Stimulated activated CD8-positive, alpha-beta memory T cell treated with anti-CD3 and anti-CD28 coated beads, Interleukin-15, amount 100 ng/mL, for 48 hours (primary cell): Measurements from ENCODE around the gene LEP.

Source experiments
- DNase-seq, 2 donors: peaks; one replicate each; pipeline ENCODE4 v3.0.0-alpha.2; 2020; ENCODE audit warnings: low read depth in 2 of 2

Gene LEP

DNA sequence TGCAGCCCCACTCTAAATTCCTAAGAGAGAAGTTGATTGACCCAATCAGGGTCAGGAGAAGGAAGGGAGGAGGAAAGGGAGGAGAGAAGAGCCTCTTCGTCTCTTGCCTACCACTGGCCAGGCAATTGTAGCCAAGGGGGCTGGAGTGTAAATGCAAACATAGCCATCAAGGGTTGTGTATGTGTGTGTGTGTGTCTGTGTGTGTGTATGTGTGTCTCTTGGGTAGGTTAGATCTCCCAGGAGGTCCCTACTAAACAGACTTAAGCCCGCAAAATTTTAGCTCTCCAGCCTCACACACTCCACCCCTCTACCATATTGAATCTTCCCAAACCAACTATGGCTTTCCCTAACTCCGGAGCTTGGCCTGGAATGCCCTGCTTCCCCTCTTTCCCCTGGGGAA lies 3.8 kb downstream of the LEP start:
- DNase-seq: no peak

- DNase-seq: no peak
These were observed 6.0 kb downstream of the LEP start for GRCh38 chr7:128247108-128247507.

- no peak for DNase-seq
These were observed 6.6 kb downstream of the LEP start for GRCh38 chr7:128247640-128248194.

GRCh38 chr7:128251337-128251736 lies 10.3 kb downstream of the LEP start:
- no peak for DNase-seq

GRCh38 chr7:128253701-128254100 lies 12.6 kb downstream of the LEP start:
- no peak for DNase-seq

GRCh38 chr7:128254470-128254869 lies 13.4 kb downstream of the LEP start:
- no peak for DNase-seq

DNA sequence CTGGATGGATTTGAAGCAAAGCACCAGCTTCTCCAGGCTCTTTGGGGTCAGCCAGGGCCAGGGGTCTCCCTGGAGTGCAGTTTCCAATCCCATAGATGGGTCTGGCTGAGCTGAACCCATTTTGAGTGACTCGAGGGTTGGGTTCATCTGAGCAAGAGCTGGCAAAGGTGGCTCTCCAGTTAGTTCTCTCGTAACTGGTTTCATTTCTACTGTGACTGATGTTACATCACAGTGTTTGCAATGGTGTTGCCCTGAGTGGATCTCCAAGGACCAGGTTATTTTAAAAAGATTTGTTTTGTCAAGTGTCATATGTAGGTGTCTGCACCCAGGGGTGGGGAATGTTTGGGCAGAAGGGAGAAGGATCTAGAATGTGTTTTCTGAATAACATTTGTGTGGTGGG lies 14.2 kb downstream of the LEP start:
- no peak for DNase-seq

DNA sequence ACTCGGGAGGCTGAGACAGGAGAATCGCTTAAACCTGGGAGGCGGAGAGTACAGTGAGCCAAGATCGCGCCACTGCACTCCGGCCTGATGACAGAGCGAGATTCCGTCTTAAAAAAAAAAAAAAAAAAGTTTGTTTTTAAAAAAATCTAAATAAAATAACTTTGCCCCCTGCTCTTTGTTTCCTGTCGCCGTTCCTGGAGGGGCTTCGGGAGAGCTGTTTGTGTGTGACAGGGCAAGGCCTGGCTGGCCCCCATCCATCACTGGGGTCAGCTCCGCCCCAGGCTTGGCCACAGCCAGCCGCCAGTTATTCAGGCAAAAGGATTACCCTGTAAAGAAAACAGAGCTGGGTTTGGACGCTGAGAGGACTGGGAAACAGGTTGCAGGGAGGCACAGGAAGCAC lies 16.4 kb downstream of the LEP start:
- DNase-seq: no peak

DNA sequence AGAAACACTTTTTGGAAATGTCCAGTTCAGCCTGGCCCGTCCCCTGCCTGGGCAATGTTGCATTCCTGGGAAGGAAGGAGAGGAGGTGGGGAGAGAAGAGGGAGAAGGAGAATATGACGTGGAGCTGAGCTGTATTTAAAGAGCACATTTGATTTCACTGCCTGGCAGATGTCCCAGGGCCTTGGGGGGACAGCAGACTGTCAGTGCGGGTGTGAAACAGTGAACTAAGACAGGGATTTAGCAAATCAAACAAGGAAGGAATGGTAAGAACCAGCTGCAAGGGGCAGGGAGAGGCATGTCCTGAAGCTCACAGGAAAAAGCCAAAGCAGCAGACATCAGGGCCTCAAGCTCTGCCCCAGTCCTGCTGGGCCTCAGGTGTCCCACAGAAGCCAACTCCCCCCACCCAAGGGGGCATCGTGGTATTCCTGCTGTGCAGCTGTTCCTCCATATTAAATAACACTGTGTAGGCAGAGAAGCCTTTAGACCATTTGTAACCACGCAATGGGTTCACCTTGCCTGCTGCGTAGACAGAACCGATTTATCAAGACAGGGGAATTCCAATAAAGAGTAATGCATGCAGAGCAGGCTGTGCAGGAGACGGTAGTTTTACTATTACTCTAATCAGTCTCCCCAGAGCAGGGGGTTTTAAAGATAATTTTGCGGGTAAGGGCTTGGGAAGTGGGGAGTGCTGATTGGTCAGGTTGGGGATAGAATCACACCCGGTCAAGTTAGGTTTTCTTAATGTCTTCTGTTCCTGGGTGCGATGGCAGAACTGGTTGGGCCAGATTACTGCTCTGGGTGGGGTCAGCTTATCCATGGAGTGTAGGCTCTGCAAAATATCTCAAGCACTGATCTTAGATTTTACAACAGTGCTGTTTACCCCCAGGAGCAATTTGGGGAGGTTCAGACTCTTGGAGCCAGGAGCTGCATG lies 18.3 kb downstream of the LEP start:
- no peak for DNase-seq

GRCh38 chr7:128260069-128260795 lies 19.2 kb downstream of the LEP start:
- no peak for DNase-seq

GRCh38 chr7:128262273-128263028 lies 21.4 kb downstream of the LEP start:
- no peak for DNase-seq

DNA sequence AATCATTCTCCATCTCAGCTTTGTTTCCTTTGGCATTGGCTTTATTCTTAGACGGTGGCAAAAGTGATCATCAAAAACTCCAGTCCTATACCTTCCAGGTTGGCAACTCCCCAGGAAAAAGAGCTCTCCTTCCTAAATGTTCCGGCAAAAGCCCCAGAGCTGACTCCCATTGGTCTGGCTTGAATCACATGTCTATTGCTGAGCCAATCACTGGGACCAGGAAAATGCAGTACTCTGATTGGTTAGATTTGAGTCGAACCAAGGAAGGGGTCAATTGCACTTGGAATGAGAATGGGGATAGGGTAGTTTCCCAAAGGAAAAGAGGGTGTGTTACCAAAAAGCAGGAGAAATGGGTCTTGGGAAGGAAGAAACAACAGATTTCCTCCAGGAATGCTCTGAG lies 22.3 kb downstream of the LEP start:
- no peak for DNase-seq

DNA sequence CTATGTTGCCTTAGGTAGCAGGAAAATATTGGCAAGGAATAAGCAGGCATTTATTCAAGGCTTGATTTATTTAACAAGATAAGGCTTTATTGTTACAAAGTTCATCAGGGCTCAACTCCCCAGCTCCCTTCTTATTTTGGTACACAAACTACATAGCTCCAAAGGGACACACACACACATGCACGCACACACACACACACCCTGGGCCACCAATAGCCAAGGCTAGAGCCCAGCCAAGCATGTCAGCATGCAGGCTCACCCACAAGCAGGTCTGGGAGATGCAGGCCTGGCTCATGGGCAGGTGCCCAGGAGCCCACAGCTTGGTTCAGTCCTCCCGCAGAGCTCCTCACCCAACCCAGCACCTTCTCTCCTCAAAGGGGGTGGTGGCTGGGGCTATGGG lies 23.4 kb downstream of the LEP start:
- DNase-seq: no peak

- no peak for DNase-seq
These were observed 24.3 kb downstream of the LEP start for GRCh38 chr7:128265156-128265905.

DNA sequence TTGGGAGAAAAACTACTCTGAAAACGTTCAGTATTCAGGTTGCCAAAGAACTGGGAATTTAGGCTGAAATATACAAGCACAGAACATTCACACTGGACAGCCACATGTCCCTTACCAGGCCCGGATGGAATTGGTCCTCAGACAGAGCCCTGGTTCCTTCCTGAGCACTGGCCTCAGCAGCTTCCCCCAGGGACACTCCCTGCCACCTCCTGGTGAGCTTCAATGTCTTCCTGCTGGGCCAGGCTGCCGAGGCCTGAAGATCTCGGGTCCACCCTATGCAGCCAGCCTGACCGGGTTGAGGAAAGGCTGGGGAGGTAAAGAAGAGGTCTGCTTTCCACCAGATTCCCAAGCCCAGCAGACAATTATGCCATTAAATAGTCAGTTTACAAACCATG lies 24.8 kb downstream of the LEP start:
- DNase-seq: no peak

DNA sequence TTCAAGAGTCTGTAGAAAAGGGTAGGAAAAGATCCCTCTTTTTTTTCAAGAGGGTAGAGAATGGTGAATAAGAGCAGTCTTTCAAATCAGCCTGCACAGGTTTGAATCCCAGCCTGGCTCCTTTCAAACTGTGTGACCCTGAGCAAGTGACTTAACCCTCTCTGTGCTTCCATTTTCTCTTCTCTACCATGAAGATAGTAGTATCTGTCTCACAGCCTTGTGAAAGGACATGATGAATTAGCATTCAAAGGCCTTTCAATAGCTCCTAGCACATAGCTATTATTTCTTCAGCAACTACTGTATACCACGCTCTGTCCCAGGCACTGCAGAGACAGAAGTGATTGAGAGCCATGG lies 25.4 kb downstream of the LEP start:
- DNase-seq: no peak

DNA sequence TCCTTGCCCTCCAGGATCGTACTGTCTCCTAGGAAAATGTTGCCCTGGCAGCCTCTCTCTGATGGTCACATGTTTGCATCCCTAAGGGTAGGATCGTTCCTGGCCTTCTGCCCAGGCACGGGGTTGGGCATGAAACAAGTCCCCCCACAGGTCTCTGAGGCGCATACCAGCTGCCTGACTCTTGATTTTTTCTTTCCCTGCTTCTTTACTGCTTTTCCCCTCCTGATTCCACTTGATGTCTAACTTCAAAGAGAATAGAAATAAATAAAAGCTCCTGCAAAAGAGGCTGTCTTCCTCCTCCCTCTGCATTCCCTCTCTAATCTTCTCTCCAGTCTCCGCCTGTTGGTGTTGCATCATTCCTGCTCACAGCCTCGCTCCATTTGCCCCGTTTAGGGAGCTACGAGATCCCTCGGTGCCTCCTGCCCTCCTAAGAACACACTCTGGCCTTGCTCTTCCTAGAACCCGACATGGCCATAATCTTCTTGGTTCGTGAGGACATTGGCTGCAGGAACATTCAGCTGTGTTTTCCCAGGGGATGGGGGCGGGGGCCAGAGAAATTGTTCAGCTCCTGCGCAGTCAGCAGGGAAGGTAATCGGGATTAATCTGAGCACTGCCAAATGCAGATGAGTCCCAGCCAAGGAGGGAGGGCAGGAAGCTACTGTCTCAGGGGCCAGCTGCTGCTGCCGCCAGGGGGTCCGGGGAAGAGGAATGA lies 26.0 kb downstream of the LEP start:
- no peak for DNase-seq

DNA sequence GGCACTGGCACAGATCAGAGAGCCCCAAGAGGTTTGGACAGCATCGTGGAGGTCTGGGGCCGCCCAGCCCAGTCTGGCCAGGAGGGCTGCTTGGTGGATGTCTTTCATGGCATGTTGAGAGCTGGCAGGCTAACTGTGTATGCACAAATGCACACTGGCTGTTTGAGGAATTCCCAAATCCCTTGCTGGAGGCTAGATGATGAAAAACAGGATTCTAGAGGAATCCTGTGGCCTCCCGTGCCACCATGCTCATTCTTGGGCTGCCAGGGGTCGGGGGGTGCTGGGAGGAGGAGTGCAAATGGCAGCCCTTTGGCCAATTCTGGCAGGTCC lies 26.5 kb downstream of the LEP start:
- DNase-seq: no peak

DNA sequence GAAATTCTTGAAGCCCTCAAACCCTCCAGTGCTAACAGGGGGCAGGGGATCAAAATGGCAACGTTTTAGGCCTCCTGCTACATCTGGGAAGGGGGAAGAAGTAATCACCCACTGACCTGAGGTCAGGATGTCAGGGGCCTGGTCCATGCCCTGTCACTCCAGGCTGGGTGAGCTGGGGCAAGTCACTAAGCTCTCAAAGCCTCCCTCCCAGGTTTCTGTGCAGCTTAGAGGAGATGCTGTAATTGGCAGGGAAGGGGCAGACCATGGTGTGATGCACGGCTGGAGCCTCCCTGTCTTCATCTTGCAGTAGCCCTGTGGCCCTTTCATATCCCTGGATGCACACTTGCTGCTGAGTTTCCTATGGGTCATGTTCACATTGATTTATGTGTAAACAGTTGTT lies 27.2 kb downstream of the LEP start:
- DNase-seq: no peak

GRCh38 chr7:128270826-128271272 lies 29.8 kb downstream of the LEP start:
- no peak for DNase-seq

DNA sequence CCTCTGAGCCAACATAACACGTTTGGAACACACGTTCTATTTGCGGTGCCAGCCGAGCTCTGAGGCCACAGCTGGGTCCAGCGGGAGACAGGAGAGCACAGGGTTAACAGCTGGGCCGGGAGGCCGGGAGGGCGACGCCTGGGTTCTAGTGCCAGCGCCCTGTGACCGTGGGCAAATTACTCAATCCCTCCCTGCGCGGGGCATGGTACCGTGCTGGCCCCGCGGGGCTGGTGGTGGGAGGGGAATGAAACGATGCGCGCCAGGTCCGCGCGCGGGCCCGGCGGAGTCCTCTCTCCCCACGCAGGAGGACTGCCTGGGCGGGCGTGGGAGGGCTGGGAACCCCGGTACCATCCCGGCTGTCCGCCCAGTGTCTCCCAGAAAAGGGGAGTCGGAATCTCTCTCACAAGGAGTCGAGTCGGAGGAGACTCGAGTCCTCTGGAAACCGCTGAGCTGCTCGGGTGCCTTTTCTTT lies 30.4 kb downstream of the LEP start:
- DNase-seq: no peak
